GM21825 (cell line): ENCODE measurements around the gene DENND2A.

Experiments used
- ATAC-seq: cut with Tn5 transposase; IDR thresholded peaks from one replicate; pipeline ENCODE4 v1.9.1; 2021; ENCODE audit warnings: mild to moderate bottlenecking, moderate library complexity; ENCODE audit not compliant: unreplicated experiment

The DENND2A gene

DNA sequence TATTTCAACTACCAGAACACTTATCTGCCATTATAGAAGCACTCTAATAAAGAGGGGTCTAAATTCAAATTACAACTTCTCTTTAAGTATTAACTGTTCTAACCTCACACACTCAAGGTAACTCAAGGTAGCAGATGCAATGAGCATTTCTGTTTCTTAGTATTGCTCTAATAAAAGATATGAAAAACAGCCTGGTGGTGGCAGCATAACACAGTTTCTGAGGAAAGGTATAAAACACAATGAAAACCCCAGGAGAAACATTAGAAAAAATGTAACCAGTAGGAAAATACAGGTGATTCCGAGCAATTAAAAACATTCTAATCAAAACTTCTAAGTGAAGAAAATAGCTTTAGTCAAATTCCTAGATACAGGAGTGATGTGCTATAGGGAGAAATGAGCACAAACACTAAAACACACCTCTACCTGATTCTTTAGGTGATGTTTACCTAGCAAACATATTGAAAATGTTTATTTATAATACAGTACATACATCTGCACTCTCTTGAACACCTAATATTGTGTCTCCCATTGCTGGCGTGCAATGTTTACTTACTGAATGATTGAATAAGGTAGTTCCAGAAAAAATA, 164.8 kb downstream of the DENND2A start:
- ATAC-seq = no peak
